Limb (tissue), 2 donors: ENCODE results near the gene HIVEP3.

ENCODE experiments used
- DNase-seq, 2 donors: peaks; one replicate each; pipeline ENCODE4 v3.0.0-alpha.2; 2016; ENCODE audit errors: extremely low spot score in 2 of 2

The HIVEP3 gene

DNA sequence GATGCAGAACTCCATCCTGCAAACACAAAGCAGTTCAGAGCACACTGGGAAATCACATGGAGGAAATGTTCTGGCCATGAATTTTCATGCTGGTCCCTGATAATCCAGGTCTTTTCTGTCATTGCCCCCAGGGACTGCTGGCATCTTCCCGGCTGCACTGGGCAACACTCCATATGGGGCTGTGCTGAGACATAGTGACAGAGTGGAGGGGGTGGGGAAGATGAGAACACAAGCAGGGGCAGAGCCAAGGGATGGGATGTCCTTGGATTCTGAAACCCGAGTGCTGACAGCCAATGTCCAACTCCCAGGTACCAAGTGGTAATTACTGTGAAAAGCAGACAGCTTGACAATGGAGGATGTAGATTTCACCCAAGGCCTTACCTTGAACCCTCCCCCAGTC, 185.7 kb downstream of the HIVEP3 start:
- DNase-seq = no peak

DNA sequence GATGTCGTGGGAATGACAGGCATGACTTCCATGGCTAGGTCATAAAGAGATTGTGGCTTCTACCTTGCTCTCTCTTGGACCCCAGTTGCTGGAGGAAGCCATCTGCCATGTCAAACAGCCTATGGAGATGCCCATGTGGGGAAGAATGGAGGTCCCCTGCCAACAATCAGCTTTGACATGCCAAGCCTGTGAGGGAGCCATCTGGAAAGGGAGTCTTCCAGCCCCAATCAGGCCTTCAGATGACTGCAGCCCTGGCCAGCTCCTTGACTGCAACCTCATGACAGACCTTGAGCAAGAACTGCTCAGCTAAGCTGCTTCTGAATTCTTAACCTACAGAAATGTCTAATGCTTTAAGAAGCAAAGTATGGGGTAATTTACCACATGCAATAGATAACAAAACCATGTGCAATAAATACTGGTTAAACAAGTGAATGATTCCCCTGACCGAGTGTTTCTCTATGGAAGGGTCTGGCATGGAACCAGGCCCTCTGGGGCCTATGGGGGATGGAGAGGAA, 187.1 kb downstream of the HIVEP3 start:
- DNase-seq = no peak

DNA sequence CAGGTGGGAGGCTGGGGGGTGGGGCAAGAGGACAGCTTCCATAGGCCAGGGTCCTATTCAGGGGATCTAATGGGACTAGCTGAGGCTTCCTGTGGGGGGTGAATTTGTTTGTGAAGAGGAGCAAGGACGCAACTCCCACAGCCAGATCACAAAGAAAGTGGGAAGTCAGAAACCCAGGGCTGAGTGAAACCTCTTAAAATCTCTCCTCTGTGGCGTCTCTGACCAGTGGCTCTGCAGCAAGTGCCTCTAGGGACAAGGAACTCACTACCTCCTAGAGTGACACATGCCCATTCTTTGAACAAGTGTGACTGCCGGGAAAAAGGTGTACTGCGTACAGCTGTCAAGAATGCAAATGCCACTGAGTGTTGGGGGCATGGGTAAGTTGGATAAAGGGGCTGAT, 187.9 kb downstream of the HIVEP3 start:
- no peak for DNase-seq

DNA sequence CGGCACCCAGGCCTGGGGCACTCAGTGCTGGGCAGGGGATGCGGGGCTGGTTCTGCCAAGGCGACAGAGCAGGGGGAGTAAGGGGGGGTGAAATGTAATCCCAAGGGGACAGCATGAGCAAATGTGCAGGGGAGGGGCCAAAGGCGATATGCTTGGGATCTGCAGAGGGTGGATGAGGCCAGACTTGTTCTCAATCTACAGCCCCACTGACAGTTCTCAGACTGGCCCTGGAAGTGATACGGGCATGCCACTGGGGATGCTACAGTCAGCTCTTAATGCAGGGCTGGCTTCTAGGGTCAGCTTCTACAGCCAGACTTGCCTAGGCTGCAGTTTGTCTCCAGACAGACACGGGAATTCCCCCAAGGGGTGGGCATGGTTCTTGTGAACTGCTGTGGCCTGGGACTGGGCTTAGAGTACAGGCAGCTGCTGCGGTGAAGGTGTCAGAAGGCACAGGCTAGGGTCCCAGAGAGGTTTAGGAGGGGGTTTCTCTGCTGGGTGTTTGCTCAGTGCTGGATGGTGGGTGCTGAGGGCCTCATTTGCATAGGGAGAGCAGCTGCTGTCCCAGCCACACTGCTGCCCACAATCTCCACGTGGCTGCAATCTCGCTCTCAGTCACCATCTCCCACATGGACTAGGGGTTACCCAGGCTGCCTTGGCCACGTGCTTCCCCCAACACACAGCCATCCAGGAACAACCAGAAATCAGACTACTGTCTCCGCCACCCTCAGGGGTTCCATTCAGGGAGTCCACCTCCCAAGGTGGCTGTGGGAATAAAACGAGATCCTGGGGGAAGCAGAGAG, 190.1 kb downstream of the HIVEP3 start:
- no peak for DNase-seq

DNA sequence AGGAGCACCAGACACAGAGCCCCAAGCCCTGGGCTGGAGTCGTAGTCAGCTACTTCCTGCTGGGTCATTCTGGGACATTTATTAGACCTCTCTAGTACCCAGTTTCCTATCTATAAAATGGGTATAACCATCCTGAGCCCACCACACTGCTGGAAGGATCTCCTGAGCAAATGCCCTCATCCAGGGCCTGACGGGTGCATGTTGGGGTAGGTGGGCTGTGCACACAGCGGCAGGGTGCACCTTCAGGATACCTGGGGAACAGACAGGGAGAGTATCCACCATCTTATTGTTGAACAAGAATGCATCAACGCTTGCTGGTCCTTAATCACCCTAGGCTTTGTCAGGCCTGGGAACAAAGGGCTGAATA, 191.0 kb downstream of the HIVEP3 start:
- no peak for DNase-seq

DNA sequence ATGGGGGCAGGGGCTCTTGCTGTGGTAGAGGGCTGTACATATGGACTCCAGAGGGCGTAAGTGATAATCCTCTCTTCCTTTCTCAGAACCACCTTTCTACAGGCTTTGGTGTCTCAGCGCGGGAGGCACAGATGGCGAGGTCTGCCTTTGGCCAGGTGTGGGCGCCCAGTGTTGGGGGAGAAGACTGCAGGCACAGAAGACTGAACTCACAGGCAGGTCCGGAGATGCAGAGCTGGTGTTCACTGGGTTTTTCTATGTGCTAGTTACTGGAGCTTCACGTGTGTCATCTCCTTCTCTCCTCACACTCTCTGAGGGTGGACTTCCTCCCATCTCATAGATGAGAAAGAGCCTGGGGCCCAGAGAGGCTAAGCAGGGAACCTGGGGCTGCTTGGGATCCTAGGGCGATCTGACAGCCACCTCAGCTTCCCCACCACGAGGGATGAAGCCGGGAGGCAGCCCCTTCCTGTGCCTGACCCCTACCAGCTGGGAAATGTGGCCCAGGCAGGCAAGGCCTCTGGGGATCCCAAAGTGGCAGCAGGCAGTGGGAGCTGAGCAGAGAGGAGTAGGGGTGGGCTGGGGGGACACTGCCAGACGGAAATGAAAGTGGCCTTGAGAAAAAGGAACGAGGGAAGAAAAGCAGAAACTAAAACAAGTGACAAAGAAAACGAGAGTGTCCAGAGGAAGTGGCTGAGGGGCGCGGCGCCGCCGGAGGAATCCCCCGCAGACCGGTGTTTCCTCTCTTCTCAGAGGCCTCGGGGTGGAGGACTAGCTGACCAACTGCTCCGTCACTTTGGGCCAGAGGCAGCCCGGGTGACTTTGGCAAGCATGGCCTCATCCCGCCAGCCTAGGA, 191.6 kb downstream of the HIVEP3 start:
- DNase-seq = no peak

DNA sequence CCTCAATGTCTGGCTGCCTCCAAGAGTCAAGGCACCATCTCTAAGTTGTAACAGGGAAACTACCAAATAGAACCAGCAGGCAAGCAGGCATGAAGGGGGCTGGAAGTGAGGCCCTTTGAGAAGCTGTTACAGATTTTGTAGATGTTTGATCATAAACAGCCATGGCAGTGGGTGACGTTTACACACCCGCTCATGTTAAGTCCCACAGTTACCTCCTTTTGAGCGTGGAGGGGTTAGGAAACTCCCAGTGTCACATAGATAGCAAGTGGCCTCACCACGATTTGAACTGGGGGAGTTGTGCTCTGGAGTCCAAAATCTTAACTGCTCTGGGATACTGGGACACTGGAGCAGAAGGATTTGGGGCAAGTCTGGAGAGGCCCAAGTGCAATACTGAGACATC, 192.4 kb downstream of the HIVEP3 start:
- DNase-seq = no peak

DNA sequence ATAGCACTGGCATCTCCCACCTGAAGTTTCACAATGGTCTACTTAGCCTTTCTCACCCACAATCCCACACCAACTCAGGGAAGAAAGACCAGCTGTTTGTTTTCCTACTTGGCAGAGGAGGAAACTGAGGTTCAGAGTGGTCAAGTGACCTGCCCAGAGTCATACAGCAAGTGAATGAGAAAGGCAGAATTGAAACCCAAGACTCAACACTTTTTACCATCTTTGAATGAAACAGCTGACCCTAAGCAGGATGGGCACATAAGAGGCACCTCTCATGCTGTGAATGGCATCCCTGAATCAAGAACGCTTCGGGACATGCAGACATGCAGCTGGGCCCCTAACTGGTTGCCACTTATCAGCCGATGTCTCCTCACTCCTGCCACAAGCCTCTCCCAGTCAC, 193.8 kb downstream of the HIVEP3 start:
- DNase-seq = no peak

DNA sequence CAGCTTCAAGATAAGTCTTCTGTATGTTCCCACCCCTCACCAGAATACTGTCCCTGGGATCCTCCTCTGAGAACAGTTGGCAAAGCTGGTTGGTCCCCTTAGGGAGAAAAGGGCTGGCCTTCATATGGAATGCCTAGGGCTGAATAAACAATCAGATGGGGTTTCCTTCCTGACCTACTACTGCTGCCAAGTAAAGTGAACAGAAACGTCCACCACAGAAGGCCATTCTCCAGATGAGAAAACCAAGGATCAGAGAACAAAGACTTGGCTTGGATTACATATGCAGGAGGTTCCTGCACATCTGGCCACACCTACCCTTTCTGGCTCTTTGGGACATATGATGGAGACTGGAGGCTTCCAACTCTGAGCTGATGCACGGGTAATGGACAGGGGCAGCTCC, 194.5 kb downstream of the HIVEP3 start:
- DNase-seq = no peak

DNA sequence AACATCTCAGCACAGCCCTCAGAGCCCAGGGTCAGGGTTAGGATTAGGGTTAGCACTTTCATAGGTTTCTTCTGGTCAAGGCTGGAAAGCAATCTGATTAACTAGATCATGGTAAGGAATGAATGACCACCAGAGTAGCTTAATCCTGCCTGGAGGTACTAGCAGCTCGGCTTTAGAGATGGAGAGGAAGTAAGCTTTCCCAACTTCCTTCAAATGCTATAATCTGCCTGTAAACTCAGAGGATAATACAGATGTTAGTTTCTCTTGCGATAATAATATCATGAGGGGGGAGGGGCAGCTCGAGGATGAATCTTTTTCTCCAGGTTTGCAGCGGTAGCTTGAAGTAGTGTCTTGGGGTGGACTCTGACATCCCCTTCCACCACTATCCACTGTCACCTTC, 194.9 kb downstream of the HIVEP3 start:
- DNase-seq = no peak

DNA sequence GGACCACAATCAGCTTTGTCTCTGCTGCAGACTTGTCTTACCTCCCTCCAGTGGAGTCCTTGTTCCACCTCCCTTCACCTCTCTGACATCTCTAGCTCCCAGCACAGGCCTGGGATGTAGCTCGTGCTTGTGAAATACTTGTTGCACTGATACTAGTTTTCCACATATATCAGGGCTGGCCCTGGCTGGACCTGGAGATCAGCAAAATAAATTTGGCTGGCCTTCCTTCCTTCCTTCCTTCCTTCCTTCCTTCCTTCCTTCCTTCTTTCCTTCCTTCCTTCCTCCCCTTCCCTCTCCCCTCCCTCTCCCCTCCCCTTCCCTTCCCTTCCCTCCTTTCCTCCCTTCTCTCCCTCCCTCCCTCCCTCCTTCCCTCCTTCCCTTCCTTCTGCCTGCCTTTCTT, 196.5 kb downstream of the HIVEP3 start:
- no peak for DNase-seq

DNA sequence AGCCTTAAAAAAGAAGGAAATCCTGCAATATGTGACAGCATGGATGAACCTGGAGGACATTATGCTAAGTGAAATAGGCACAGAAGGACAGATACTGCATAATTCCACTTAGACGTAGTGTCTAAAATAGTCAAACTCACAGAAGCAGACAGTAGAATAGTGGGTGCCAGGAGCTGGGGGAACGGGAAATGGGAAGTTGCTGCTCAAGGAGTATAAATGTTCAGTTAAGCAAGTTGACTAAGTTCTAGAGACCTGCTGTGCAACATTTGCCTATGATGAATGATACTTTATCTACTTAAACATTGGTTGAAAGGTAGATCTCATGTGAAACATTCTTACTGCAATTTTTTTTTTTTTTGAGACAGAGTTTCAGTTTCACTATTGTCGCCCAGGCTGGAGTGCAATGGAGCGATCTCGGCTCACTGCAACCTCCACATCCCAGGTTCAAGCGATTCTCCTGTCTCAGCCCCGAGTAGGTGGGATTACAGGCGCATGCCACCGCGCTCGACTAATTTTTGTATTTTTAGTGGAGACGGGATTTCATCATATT, 197.8 kb downstream of the HIVEP3 start:
- no peak for DNase-seq

DNA sequence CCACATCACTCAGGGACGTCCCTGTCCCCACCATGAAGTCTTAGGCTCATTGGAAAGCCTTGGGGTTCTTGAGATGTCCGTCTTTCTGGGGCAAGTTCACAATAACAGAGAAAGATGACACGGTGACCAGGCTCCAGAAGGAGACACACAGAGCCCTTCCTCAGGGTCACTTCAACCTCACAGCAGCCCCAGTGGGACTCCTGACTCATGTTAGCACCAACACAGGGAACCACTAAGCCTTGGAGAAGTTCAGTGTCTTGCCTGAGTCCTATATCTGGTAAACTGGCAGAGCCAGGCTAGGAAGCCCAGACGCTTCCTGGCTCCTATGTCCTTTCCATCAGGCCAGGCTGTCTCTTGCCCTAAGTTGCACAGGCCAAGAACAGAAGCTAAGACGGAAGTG, 199.1 kb downstream of the HIVEP3 start:
- no peak for DNase-seq

DNA sequence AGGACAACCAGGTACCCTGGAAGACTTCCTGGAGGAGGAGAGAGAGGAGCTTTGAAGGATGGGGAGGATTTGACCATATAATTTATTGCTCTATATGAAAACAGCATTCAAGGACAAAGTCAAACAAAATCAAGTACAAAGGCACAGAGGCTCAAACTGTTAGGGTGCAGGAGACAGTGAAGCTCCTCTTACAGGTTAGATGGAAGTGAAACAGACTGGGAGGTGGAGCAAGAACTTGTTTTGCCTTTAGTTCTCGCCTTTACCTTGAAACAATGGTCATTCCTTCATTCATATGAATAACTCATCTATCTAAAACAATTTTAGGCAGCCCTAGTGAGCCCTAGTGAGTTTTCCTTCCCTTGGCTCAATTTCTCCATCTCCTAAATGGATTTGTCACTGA, 199.6 kb downstream of the HIVEP3 start:
- DNase-seq = no peak

DNA sequence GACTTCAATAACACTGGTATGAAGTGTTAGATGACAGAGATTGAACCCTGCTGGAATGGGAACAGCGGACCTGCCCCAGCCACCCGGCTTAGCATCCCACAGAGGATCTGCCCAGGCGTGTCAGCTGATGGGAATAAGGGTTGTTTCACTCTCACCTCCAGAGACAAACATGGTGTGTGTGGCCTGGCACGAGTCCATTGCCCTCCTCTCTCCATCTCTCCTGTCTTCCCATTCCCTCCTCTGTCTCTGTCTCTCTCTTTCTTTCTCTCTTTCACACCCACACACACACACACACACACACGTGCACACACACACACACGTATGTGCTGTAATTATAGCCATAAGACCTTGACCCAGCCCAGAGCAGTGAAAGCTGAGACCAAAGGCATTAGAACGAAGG, 200.2 kb downstream of the HIVEP3 start:
- DNase-seq = no peak

DNA sequence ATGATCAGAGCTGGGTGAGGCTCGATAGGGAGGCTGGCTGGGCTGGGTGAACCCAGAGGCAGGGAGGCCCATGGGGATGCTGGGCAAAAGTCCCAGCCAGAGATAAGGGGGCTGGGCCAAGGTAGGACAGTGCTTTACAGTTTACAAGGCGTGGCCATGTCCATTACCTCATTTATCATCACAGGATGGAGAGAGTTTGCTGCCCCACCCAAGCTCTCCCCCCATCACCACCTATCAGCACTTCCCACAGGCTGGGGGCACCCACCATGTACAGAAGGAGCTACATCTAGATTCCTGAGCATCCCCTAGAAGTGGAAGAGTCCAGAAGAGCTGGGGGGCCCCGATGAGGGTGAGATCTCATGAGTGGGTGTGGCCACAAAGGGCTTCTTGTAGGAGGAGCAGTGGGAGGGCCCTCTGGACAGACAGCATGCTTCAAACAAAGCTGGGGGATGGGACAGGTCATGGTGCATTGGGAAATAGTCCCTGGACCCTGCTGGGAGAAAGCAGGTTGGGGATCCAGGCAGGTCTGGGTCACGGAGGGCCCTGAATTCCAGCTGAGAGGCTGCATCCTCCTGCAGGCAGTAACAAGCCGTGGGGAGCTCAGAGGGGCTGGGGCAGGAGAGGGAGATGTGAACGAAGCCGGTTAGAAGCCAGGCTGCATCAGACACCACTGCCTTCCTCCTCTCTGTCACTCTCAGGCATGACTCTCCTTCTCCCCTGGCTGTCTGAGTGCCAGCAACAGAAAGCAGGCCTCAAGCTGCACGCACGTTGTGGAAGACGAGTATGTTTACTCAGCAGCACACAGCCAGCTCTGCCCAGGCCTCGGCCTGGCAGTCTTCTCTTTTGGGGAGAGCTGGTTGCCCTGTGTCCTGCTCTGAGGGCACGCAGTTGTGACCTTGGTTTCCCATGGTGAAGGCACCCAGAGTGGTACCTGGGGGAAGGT, 202.3 kb downstream of the HIVEP3 start:
- no peak for DNase-seq

DNA sequence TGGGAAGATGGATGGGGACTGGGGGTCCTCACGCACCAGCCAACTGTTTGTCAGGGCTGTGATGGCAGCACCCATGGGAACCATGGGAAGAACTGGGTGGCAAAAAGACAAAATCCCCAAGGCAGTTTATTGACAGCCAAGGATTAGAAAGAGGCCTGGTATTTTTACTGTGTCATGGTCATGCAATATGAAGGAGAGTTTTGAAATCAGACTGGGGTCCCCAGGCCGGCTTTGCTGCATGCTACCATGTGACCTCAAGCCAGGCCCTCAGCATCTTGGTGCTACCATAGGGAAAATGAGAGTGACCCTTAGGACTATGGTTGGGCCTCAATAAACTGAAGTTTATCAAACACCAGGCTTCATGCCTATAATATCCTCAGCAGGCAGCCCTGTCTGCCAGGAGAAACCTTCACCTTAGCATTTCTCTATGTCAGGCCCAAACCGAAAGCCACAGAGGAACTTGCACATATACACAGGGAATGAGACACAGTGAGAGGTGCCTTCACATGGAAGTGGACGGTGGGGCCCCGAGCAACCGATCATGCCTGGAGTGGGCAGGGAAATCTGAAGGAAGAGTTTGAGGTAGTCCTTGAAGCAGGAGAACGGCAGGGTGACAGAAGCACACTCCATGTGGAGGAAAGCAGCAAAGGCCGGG, 203.2 kb downstream of the HIVEP3 start:
- DNase-seq = no peak

DNA sequence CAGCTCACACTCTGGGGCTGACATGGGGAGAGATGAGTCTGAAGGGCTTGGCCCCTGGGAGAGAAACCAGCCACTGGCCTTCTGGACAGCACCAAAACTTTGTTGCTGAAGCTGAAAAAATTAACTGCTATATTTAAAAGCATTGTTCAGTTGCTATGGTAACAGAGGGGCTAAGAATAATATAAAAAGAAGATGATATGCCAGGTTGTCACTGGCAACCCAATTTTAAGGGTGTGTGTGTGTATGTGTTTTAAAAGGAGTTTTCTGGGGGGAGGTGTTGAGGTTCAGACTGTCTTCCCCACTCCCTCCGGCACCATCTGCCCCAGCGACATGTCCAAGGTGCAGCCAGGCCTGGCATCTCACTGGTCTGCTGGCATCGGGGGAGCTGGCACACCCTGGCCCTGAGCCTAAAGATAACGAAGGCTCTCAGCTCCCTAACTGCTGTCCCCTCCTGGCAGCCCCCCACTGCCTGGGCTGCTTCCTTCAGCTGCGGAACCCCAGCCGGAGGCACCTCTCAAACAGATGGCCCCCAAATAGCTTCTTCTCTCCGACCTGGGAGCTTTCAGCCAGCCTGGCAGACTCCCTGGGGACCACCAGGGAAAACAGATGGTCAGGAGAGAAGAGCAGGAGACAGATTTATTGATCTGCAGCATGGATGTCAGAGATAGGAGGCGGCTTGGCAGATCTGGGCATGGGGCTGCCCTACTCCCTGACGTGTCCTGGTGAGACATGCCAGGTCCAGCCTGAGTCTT, 203.9 kb downstream of the HIVEP3 start:
- no peak for DNase-seq

DNA sequence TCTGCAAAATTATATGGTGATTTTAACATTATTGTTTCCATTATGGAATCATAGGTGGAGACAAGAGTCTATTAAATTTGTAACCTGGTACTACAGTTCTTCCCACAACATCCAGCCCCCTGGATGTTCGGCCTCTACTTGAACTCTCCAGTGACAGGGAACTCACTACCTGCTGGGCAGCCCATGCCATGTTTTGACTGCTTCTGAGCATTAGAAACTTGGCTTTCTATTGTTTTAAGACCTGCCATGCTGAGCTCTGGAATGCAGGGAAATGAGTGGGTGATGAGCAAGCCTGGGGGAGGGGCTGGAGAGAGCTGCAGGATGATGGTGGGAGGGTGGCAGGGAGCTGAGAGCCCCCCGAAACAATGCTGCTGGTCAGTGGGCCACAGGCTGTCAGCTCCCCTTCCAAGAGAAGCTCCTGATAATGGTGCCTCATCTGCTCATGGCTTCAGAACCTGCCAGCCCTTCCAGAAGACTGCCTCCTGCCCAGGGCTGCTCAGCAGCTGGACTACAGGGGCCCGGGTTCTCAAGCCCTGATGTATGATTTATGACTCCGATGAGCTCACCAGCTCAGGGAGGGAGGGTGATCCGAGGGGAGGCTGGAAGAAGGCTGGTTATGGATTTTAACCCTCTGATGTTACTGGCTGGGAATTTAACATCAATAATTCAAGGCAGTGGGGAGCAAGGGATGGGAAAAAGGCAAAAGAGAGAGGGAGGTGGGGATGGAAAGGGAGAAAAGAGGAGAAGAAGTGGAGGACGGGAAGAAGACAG, 205.0 kb downstream of the HIVEP3 start:
- peak in 1 of 2 donors; percentile 64 for DNase-seq
